GM20000 (cell line): ENCODE results near the gene FRMPD4.

ENCODE experiments used
- DNase-seq: peaks from one replicate; pipeline ENCODE4 v3.0.0; 2012; ENCODE audit warnings: low spot score
- CTCF ChIP-seq: IDR thresholded peaks from 2 replicates; pipeline ENCODE4 v1.5.1; 2012; ENCODE audit warnings: mild to moderate bottlenecking, control low read depth; ENCODE audit errors: extremely low read depth, missing control alignments

FRMPD4 gene

GRCh38 chrX:12330841-12331240 lies 192.6 kb downstream of the FRMPD4 start:
- DNase-seq: no peak
- TF ChIP-seq CTCF: no peak

- no peak for TF ChIP-seq CTCF
- DNase-seq: no peak
Measured at GRCh38 chrX:12332786-12333347, 194.6 kb downstream of the FRMPD4 start.

- TF ChIP-seq CTCF: no peak
- DNase-seq: no peak
Measured at GRCh38 chrX:12339921-12340320, 201.6 kb downstream of the FRMPD4 start.

- no peak for DNase-seq
- no peak for TF ChIP-seq CTCF
Measured at GRCh38 chrX:12344954-12345353, 206.7 kb downstream of the FRMPD4 start.

GRCh38 chrX:12349201-12349600 lies 210.9 kb downstream of the FRMPD4 start:
- no peak for TF ChIP-seq CTCF
- no peak for DNase-seq

- DNase-seq: no peak
- TF ChIP-seq CTCF: no peak
Measured at GRCh38 chrX:12352922-12353321, 214.6 kb downstream of the FRMPD4 start.

- DNase-seq: no peak
Measured at GRCh38 chrX:12360383-12360782, 222.1 kb downstream of the FRMPD4 start.

More at GRCh38 chrX:12360383-12360782, 222.1 kb downstream of the FRMPD4 start:
- no peak for TF ChIP-seq CTCF
